Superior temporal gyrus (tissue), 1 donor: ENCODE data around the gene ZNF263.

Experiments used
- DNase-seq: peaks from one replicate; pipeline ENCODE4 v3.0.0-alpha.2; 2016; ENCODE audit errors: extremely low spot score

The ZNF263 gene

GRCh38 chr16:3327514-3327913, 44.2 kb downstream of the ZNF263 start:
- DNase-seq: no peak

GRCh38 chr16:3328104-3328503, 44.8 kb downstream of the ZNF263 start:
- no peak for DNase-seq

GRCh38 chr16:3328643-3329042, 45.4 kb downstream of the ZNF263 start:
- no peak for DNase-seq
